ENCODE data around the gene PFKP.

PFKP gene

DNA sequence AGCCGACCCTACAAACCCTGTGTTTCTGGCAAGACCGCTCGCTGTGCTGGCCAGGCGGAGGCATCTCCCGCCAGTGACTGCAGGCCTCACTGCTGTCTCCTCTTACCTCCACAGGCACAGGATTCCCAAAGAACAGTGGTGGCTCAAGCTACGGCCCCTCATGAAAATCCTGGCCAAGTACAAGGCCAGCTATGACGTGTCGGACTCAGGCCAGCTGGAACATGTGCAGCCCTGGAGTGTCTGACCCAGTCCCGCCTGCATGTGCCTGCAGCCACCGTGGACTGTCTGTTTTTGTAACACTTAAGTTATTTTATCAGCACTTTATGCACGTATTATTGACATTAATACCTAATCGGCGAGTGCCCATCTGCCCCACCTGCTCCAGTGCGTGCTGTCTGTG is 69.0 kb downstream of the PFKP start:
- DNase-seq (ENCODE audit: low spot score) = no peak

- no peak for DNase-seq (ENCODE audit: low spot score)
Measured at GRCh38 chr10:3136763-3137611, 69.6 kb downstream of the PFKP start.

- DNase-seq (ENCODE audit: low spot score) = no peak
Measured at GRCh38 chr10:3137958-3138726, 70.8 kb downstream of the PFKP start.

DNA sequence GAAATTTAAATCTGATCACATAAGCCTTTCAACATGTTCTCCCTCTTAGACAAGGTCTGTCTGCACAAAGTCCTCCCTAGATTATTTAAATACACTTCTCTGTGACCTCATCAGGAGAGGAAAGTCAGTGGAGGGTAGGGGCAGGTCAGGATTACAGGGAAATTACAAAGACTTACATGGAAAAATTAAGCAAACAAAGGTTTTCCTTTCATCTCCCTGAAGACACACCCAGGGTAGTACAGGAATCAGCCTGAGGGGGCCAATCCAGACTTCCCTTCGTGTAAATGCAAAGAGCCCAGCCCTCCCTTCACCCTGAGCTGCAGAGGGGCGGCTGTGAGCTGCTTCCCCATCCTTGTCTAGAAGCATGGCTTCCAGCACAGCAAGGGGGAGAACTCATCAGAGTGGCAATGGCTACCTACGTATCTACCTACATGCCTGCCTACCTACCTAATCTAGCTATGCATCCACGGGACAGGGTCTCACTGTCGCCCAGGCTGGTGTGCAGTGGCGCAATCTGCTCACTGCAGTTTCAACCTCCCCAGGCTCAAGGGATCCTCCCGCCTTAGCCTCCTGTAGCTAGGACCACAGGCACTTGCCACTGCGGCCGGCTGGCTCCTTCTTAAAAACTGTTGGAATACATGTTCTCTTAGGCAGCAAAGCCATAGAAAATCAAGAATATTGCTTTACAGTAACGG is 72.0 kb downstream of the PFKP start:
- no peak for DNase-seq (ENCODE audit: low spot score)

DNA sequence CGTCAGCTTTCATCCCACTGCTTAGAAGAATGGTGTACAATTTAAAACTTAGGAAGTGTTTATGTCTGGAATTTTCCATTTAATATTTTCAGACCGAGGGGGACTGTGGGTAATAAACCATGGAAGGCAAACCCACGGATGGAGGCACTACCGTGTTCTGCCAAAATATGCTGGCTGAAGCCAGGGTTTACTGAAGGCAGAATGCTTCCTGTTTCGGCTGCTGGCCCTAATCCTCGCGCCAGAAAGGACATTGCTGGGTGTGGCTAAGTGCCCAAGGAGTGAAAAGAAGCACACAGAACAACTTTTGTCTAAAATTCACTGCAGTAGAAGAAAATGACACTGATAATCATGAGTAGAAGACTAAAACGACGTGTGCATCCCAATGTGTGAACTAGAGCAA is 72.9 kb downstream of the PFKP start:
- DNase-seq (ENCODE audit: low spot score) = no peak

- DNase-seq (ENCODE audit: low spot score) = no peak
Measured at GRCh38 chr10:3141351-3142005, 74.1 kb downstream of the PFKP start.

- no peak for DNase-seq (ENCODE audit: low spot score)
Measured at GRCh38 chr10:3142146-3142875, 75.0 kb downstream of the PFKP start.

GRCh38 chr10:3143366-3143765 is 76.0 kb downstream of the PFKP start:
- DNase-seq (ENCODE audit: low spot score) = no peak

GRCh38 chr10:3143791-3144434 is 76.6 kb downstream of the PFKP start:
- no peak for DNase-seq (ENCODE audit: low spot score)

DNA sequence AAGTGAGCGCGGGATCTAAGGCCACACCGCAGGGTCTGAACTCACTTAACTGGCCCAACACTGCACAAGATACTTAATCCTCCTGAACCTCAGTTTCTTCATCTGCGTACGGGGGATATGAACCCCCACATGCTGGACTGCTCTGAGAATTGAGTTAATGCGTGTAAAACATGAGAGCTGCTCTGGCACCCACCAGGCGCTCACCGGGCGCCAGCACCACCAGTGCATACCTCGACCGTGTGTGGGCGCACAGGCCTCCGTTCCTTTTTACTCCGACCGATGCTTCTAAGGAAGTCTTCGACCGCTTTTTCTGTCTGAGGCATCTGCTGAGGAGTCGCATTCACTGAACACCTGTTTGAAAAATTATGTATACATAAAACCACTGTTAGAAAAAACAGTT is 78.0 kb downstream of the PFKP start:
- DNase-seq (ENCODE audit: low spot score) = no peak

- DNase-seq (ENCODE audit: low spot score) = no peak
Measured at GRCh38 chr10:3146289-3146688, 78.9 kb downstream of the PFKP start.

GRCh38 chr10:3147117-3147820 is 79.9 kb downstream of the PFKP start:
- DNase-seq (ENCODE audit: low spot score) = no peak

GRCh38 chr10:3148041-3148440 is 80.7 kb downstream of the PFKP start:
- no peak for DNase-seq (ENCODE audit: low spot score)

GRCh38 chr10:3148994-3149393 is 81.6 kb downstream of the PFKP start:
- no peak for DNase-seq (ENCODE audit: low spot score)

GRCh38 chr10:3149918-3150317 is 82.6 kb downstream of the PFKP start:
- DNase-seq (ENCODE audit: low spot score) = no peak

DNA sequence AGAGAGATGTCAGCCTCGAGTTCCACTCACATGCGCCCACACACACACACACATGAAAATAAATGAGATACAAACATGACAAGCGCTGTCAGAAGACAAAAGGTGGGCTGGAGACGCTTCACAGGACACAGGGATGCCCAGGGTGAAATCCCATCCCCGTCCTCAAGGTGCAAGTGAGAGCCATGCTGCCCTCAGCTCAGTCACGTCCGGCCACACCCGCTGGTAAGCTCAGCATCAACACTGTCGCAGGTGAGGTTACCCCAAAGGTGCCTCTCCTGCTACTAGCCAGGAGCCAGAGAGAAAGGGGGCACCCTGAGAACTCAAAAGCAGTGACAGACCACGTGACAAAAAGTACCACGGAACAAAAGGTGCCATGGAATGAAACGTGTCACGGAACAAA is 83.0 kb downstream of the PFKP start:
- DNase-seq (ENCODE audit: low spot score) = no peak

DNA sequence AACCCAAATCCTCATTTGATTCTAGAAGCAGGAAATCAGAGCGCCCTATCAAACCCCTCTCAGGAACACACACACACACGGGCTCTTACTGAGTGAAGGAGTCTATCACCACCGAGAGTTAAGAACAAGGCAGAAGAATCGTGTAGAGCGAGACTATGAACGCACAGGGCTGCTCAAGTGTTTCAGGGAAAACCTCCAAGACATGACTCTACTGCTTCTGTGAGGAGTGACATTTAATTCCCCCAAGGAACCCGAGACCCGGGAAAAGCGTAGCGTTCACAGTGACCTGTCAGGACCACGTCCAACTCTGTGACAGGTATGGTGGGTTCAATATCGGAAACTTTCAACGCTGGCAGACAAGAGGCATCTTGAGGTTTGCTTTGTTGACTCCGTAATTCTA is 83.6 kb downstream of the PFKP start:
- DNase-seq (ENCODE audit: low spot score) = no peak

DNA sequence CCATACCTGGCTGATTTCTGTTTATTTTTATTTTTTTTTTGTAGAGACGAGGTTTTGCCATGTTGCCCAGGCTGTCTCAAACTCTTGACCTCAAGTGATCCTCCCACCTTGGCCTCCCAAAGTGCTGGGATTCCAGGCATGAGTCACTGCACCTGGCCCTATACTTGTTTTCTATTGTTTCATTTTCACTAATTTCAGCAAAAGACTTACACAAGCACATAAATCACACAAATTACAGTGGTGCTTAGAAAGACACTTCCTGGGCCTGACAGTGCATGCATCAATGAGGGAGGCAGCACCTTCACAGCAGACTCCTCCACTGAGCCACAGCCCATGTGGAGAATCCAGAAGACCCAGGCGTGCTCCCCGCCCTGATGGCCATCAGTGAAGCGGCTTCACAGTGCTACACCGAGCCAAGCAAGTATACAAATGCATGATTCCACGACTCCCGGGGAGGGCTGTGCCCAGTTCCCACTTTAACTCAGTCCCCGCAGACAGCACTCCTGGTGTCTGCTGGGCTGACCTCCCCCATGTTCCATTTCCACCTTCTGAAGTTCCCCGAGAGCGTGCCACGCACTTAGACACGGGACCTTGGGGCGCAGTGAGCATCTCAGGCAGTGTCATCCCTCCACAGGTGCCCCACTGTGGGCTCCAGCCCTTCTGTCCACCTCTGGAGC is 84.7 kb downstream of the PFKP start:
- no peak for DNase-seq (ENCODE audit: low spot score)

DNA sequence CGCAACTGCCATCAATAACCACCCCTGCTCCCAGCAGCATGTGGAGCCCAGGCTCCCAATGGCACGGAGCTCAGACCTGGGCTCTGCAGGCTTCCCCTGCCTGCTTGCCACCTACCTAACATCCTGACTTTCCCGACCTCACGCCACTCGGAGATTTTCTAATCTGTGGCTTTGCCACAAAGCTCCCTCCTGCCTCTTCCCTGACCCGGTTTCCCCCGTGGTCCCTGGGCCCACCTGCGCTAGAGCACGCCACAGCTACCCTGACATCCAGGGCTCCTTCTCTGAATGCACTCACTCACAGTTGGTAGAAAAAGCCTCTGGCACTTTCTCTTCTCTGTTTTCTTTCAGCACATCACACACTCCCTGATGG is 85.2 kb downstream of the PFKP start:
- DNase-seq (ENCODE audit: low spot score) = no peak

DNA sequence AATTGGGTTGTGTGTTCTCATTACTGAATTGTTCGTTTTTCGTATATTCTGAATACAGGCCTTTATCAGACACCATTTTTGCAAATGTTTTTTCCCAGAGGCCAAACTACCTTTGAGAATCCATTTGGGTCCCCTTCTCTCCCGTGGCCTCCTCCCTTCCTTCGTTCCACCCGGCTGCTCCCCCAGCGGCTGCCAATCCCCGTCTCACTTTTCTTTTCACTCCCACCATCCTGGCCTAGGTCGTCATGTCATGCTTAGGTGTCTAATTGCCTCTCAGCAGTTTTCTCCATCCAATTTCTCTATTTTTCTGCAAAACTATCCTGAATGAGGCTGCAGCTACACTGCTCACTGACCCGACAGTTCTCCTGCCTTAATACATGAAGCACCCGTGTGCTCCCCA is 87.3 kb downstream of the PFKP start:
- no peak for DNase-seq (ENCODE audit: low spot score)
